Activated T-cell treated with anti-CD3 and anti-CD28 coated beads for 4 hours (primary cell): ENCODE results near the gene CCDC60.
A peak's percentile ranks its signal among the peaks of the same experiment; 100 is the strongest.

Source experiments
- DNase-seq: peaks from one replicate; pipeline ENCODE4 v3.0.0-alpha.2; 2020

CCDC60 gene

GRCh38 chr12:119544765-119545625 is 210.5 kb downstream of the CCDC60 start:
- peak; percentile 46 for DNase-seq

DNA sequence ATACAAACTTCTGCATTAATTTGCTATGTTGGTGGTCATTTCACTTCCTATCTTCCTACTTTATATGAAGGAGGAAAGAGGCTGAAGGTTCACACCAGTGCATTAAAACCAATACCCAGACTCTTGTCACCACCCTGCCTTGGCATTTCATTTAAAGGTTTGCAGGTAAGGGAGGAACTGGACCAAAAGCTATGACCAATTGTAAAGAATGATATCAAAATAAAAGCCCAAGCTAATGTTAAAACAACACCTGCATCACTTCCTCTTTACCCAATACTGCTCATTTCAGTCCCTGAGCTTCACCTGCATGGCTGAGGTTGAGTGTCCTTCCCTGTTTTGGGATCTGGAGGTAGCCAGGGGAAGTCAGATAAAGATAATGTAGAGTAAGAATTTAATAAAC is 211.8 kb downstream of the CCDC60 start:
- no peak for DNase-seq

- DNase-seq = no peak
Measured at GRCh38 chr12:119547001-119547400, 212.5 kb downstream of the CCDC60 start.

GRCh38 chr12:119556854-119557253 is 222.3 kb downstream of the CCDC60 start:
- DNase-seq = no peak

GRCh38 chr12:119565404-119565803 is 230.9 kb downstream of the CCDC60 start:
- DNase-seq = no peak

- no peak for DNase-seq
Measured at GRCh38 chr12:119570771-119571170, 236.2 kb downstream of the CCDC60 start.

DNA sequence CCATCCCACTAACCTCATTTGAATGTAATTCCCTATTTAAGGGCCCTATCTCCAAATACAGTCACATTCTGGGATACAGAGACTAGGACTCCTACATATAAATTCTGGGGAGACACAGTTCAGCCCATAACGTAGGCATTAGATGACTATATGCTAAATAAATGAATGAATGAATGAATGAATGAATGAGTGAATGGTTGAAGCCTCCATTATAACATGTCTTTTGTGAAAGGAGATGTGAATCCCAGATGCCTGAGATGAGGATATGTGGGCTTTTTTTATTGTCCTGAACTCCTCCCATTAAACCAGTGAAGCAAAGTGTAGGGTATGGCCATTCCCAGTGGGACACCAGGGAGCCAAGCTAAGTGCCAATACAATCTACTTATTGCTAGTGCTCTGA is 238.6 kb downstream of the CCDC60 start:
- no peak for DNase-seq

- no peak for DNase-seq
Measured at GRCh38 chr12:119574255-119574654, 239.7 kb downstream of the CCDC60 start.

DNA sequence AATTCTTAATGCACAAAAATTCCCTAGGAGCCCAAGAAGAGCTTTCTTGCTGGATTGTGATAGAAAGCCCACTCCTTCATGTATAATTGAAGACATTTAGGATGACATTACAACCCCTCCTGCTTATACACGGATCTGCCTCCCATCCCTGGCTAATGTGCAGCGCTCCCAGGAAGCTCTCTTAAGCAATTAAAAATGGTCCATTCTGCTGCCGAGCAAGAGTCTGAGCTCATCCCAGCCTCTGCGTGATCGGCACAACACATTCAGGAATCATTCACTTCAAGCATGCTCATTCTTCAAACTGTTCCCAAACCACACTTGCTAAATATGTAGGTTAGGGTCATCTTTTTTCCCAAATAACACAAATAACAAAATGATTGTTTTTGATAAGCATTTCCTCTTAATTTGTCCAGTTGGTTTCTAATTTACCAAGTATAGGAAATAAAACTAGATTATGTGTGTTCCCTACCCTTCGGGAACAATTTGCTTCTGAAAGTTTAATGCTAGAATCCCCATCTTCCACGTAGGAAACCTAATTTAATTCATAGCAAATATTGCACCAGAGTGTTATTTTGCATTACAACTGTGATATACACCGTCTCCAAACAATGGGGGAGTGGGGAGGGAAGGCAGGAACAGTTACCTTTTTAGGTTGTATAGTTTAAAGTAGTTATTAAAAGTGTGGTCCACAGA is 241.7 kb downstream of the CCDC60 start:
- DNase-seq = no peak

DNA sequence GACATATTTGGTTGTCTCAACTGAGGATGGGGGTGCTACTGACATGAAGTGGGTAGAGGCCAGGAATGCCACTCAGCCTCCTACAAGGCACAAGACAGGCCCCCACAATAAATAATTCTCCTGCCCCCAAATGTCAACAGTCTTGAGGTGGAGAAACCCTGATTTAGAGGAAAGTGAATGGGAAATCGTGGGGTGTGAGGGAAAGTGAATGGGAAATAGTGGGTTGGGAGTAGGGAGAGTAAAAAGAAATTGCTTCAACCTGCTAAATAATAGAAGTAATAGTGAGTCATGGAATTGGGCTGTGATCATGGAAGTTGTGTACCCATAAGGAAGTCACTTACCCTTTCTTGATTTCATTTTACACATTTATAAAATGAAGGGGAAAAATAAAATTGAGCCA is 242.4 kb downstream of the CCDC60 start:
- DNase-seq = no peak

GRCh38 chr12:119578112-119578511 is 243.6 kb downstream of the CCDC60 start:
- no peak for DNase-seq

GRCh38 chr12:119589097-119589496 is 254.6 kb downstream of the CCDC60 start:
- no peak for DNase-seq

- DNase-seq = no peak
Measured at GRCh38 chr12:119589634-119590033, 255.1 kb downstream of the CCDC60 start.
